Retinal pigment epithelial cell (primary cell): ENCODE data around the gene PARD3.
A peak's percentile ranks its signal among the peaks of the same experiment; 100 is the strongest.
"Not testable (repeated sequence)": the region's sequence is repeated elsewhere in the genome, so short reads cannot be mapped to it uniquely, and the experiment has no call there.

ENCODE experiments used
- DNase-seq: peaks from one replicate; pipeline ENCODE4 v3.0.0-alpha.2; 2010; ENCODE audit warnings: low read depth
- H3K4me3 ChIP-seq: 2 replicates; pipeline ENCODE4 v1.5.1; 2011; ENCODE audit warnings: mild to moderate bottlenecking, low read length, control low read depth, moderate library complexity
- TF ChIP-seq, protein P1 (sequence below): conservative IDR thresholded peaks from 2 replicates; pipeline ENCODE4 v1.5.1; 2011; ENCODE audit warnings: low read depth, low read length, control low read depth, inconsistent platforms

PARD3 gene

DNA sequence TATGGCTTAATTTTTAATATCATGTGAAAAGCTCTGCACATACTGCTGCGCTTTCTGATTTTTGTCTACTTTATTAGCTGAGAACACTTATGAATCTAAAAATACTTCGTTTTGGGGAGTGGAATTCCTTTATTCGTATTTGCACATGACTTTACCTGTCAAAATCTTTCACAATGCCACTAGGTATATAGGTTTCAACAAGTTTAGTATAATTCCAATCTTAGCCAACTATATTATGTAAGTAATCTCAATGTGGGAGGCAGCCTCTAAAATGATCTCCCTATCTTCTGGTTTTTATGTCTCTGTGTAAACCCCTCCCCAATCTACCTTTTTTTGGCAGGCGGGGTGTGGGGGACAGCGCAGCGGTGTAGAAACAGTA, 55.3 kb downstream of the PARD3 start:
- H3K4me3 ChIP-seq = no peak overlapping the region
- DNase-seq = no peak
- TF ChIP-seq, protein P1, sequence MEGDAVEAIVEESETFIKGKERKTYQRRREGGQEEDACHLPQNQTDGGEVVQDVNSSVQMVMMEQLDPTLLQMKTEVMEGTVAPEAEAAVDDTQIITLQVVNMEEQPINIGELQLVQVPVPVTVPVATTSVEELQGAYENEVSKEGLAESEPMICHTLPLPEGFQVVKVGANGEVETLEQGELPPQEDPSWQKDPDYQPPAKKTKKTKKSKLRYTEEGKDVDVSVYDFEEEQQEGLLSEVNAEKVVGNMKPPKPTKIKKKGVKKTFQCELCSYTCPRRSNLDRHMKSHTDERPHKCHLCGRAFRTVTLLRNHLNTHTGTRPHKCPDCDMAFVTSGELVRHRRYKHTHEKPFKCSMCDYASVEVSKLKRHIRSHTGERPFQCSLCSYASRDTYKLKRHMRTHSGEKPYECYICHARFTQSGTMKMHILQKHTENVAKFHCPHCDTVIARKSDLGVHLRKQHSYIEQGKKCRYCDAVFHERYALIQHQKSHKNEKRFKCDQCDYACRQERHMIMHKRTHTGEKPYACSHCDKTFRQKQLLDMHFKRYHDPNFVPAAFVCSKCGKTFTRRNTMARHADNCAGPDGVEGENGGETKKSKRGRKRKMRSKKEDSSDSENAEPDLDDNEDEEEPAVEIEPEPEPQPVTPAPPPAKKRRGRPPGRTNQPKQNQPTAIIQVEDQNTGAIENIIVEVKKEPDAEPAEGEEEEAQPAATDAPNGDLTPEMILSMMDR = no peak

DNA sequence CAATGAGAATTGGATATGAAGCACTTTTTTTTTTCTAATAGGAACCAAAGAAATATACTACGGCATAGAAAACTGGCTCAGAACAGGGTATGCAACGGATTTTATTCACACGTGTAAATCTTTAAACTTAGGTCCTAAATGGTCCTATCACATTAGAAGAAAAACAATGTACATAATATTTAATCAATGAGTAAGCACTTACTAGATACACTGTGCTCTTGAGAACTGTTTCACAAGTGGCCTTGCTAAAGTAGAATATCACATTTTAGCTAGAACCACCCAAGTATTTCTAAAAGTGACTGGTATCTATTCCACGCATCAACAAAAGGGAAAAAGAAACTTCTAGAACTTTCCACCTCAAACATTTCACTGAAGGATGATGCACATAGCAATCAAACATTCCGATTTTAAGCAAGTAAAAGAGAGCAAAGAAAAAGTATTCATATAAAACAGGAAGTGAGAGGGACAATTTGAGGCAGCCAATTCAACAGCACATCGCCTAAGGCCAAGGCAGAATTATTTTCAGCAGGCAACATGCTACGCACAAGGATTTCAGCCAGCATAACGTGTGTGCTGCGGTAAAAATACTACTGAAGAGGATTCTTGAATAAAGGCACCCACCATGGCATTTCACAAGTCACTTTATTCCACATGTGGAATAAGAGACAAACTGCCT, 55.8 kb downstream of the PARD3 start:
- no peak for DNase-seq
- H3K4me3 ChIP-seq = no peak overlapping the region
- TF ChIP-seq, protein P1 = no peak

DNA sequence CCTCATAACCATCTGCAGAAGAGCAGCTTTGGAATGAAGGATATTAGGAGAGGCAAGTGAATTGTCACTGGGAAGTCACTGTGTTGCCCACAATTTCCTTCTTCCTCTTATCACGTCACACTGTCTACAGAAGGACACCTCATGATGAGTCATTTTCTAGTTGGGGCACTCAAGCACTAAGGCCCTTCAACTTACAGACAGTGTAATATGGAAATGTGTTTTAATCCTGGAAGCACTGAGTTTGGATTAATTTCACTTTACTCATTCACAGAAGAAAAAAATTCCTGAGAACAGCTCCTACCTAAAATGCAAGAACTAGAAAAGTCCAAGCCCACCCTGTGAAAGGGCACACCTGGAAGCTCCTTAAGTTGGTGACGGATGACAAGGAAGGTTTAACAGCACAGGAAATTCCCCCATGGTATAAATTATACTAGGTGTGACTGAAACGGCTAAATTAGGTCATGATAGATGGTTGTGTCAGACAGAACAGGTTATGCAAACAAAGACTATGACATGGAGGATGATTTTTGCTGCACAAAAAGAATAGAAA, 56.6 kb downstream of the PARD3 start:
- H3K4me3 ChIP-seq = no peak overlapping the region
- peak; percentile 54 for DNase-seq

DNA sequence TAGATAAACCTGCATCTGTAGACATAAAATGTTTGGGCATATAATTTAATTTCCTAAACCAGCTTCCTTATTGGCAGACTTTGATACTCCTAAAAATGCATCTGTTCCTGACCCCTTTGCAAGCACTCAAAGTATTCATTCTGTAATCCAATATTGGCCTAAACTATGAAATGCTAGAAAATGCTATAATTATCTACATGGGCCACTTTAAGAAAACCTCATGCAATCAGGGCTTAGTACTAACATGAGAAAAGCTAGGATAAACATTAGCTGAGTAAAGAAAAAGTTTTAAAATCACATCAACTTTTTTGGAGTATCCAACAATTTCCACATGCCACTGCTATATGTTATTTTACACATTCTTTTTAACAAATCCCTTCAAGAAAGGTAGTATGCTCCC, 57.2 kb downstream of the PARD3 start:
- TF ChIP-seq, protein P1 = no peak
- H3K4me3 ChIP-seq = no peak overlapping the region
- DNase-seq = no peak

More for the DNA sequence above, 56.6 kb downstream of the PARD3 start:
- TF ChIP-seq, protein P1 = no peak

DNA sequence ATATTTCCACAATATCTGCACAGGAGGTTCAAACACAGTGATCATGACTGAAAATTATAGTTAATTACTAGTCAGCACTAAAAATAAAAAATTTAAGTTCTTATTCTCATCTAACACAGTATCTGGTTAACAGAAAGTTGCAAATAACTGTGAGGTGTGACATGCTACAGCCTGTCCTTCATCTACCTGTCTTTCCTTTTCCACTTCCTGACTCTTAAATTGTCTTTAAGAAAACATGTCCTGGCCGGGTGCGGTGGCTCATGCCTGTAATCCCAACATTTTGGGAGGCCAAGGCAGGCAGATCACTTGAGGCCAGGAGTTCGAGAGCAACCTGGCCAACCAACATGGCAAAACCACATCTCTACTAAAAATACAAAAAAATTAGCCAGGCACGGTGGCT, 57.9 kb downstream of the PARD3 start:
- H3K4me3 ChIP-seq, DNase-seq: not testable (repeated sequence)

DNA sequence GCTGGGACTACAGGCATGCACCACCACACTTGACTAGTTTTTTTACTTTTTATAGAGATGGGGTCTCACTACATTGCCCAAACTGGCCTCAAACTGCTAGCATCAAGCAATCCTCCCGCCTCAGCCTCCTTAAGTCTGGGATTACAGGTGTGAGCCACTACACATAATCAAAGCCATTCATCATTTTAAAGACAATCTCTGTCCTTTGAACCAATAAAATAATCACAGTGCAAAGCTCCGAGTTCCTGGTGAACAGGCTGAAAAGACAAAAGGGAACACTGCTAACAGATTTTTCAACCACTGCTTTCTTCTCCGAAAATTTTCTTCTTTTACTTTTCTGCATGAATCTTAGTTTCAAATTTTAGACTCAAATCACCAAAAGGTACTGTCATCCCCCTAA, 58.5 kb downstream of the PARD3 start:
- no peak overlapping the region for H3K4me3 ChIP-seq
- no peak for DNase-seq
- TF ChIP-seq, protein P1 = no peak

DNA sequence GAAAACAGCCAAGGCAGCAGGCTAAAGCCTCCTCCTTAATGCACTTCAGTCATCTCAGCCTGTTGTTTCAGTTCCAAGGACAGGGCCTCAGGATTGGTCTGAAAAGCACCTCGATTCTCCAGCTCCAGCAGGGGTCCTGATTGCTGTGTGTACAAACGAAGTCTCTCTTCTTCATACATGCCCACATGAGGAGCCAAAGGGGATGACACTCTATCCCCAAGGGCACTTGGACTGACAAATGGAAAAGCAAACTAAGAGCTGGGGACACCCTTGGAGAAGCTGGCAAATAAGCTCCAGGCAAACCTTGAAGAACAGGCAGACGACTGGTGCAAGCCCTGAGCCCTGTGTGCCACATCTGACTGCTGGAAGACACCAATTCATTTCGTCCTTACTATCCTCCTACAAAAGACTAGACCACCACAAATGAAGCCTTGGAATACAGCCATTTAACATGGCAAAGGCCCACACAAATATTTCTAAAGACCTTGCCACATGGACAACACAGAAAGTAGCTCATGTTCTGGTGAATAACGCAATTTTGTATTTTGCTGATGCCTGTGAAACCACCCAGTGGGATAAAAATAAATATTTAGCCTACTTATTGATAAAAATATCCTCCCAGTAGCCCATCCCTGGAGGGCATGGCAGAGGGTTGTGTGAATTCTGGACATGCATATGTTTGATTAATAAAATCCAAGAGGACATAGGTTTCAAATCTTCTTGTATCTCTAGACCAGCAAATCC, 61.9 kb downstream of the PARD3 start:
- TF ChIP-seq, protein P1 = no peak
- no peak for DNase-seq
- H3K4me3 ChIP-seq = no peak overlapping the region
